Activated naive CD8-positive, alpha-beta T cell treated with anti-CD3 and anti-CD28 coated beads, Interleukin-2, amount 50 U/mL, for 24 hours (primary cell): ENCODE measurements around the gene CISTR.
"Not testable (repeated sequence)": the region's sequence is repeated elsewhere in the genome, so short reads cannot be mapped to it uniquely, and the experiment has no call there.

ENCODE experiments used
- ATAC-seq: fragments of 150-1000 bp; cut with Tn5 transposase; one replicate; pipeline ENCODE4 v1.10.0; 2021
- DNase-seq: peaks from one replicate; pipeline ENCODE4 v3.0.0; 2021
- H3K27ac Mint-ChIP-seq: one replicate; pipeline ENCODE4 v1.8.0; 2021; ENCODE audit warnings: mild to moderate bottlenecking, mixed read lengths
- H3K27me3 Mint-ChIP-seq: one replicate; pipeline ENCODE4 v1.8.0; 2021; ENCODE audit warnings: mixed read lengths
- H3K36me3 Mint-ChIP-seq: one replicate; pipeline ENCODE4 v1.8.0; 2021; ENCODE audit warnings: low read depth, mixed read lengths
- H3K4me1 Mint-ChIP-seq: one replicate; pipeline ENCODE4 v1.8.0; 2021; ENCODE audit warnings: mixed read lengths
- H3K4me3 Mint-ChIP-seq: one replicate; pipeline ENCODE4 v1.8.0; 2021; ENCODE audit warnings: mild to moderate bottlenecking, moderate library complexity, mixed read lengths
- H3K9me3 Mint-ChIP-seq: one replicate; pipeline ENCODE4 v1.8.0; 2021; ENCODE audit warnings: mixed read lengths

Gene CISTR

DNA sequence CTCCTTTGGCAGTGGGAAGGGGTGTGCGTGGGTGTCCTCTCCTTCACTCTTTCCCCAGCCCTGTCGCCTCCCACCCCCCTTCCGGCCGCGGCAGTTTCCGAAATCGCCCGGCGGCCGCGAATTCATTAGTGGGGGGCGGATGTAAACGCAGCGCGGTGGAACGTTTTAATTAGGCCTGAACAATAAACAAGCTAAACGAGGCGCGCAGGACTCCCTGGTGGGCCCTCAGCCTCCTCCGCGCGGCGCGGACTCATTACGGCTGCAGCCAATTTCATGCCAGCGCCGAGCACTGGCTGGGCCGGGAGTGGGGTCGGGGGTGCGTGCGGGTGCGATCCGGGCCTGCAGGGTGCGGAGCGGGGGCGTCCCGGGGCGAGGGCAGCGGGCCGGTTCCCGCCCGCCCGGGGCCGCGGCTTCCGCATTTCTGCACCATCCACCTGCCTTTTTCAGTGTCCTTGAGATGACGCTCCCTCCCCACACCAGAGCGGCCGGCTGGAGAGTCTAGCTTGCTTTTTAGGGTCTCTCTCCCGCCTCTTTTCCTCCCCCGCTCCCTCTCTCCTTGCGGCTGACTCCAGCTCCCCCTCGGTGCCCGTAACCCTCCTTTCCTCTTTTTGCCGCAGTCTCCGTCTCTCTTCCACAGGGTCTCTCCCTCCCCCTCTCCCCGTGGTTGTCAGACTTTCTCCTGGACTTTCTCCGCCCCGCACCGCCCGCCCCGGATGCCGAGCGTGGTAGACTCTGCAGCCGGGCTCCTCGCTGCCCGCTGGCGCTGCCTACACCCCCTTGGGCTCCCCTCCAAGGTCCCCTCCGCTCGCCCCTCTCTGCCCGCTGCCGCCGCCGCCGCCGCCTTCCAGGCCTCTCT is at the start of gene CISTR:
Gene CISTR (minus strand): TSS at position 644 of the 856 bp plus-strand sequence.
- ATAC-seq (no peak), DNase-seq (peak; percentile 44)
- Mint-ChIP-seq H3K36me3 (no peaks in the 10 kb centered on the region), H3K4me3 (no peak within 1 kb of the TSS), H3K4me1 (peaks cover 25% of the 10 kb centered on the region), H3K9me3 (no peaks in the 10 kb centered on the region), H3K27me3 (peaks cover 18% of the 10 kb centered on the region), H3K27ac (no peak within 1 kb of the TSS)

DNA sequence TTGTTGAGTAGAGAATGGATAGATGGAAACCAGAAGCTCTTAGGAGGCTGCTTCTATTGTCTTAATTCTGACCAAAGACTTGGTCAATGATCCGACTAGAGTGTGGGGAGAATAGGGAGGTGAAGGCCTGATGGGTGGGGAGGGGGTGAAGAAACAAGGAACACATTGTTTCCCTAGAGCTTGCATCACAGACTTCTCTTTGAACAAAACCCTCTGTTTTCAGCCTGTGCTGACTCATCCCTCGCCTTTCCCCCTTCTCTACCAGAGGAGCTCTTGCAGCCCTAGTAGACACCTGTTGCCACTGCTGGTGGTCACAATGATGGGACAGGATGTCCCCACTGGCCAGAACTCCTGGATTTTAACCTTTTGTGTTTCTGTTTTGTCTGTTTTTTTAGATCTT is 46.8 kb upstream of the CISTR start:
- no peaks in the 10 kb centered on the region for H3K36me3 Mint-ChIP-seq
- peaks cover 25% of the 10 kb centered on the region for H3K27me3 Mint-ChIP-seq
- no peaks in the 10 kb centered on the region for H3K9me3 Mint-ChIP-seq
- H3K4me1 Mint-ChIP-seq, result no peaks in the 10 kb centered on the region
- DNase-seq (no peak), ATAC-seq (no peak)
- H3K4me3 Mint-ChIP-seq, result no peak overlapping the region
- no peak overlapping the region for H3K27ac Mint-ChIP-seq

DNA sequence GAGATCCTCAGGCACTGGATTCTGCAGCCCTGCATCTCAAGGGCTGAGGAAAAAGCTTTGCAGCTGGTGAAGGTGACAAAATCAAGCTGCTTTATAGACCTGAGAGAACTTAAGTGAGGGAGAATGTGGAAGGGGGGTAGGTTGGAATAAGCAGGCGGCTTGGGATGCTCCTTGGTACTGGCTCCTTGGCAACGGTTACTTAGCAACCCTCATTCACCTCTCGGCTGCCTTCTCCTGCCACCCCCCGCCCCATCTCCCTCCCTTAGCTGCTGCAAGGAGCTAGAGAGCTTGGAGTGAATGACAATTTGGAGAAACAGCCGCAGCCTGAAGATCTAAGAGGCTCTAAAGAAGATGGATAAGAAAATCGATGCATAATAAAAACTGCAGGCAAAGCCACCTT is 44.1 kb upstream of the CISTR start:
- Mint-ChIP-seq H3K4me3 (no peak overlapping the region), H3K4me1 (no peaks in the 10 kb centered on the region), H3K36me3 (no peaks in the 10 kb centered on the region), H3K27ac (no peak overlapping the region), H3K9me3 (no peaks in the 10 kb centered on the region), H3K27me3 (peaks cover 11% of the 10 kb centered on the region)
- no peak for DNase-seq
- ATAC-seq, result no peak

DNA sequence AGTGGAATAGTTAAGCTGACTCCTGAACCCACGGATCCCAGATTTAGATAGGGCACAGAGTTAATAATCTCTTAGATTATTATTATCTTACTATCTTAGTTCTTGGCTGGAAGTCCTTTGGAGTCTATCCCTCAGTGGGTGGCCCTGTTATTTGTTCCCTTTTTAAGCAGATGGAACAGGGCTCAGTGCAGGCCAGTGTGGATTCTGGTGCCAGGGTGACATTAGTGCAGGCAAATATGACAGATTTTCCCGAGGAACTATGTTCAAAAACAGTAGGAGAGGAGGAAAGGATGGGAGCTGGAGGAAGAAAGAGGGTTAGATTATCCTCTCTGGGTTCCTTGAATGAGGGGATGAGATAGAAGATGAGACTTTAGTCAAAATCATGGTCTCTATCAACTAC is 41.4 kb upstream of the CISTR start:
- Mint-ChIP-seq H3K27ac (no peak overlapping the region), H3K36me3 (no peaks in the 10 kb centered on the region), H3K9me3 (no peaks in the 10 kb centered on the region), H3K27me3 (peaks cover 21% of the 10 kb centered on the region), H3K4me1 (no peaks in the 10 kb centered on the region), H3K4me3 (no peak overlapping the region)
- DNase-seq (no peak), ATAC-seq (no peak)

DNA sequence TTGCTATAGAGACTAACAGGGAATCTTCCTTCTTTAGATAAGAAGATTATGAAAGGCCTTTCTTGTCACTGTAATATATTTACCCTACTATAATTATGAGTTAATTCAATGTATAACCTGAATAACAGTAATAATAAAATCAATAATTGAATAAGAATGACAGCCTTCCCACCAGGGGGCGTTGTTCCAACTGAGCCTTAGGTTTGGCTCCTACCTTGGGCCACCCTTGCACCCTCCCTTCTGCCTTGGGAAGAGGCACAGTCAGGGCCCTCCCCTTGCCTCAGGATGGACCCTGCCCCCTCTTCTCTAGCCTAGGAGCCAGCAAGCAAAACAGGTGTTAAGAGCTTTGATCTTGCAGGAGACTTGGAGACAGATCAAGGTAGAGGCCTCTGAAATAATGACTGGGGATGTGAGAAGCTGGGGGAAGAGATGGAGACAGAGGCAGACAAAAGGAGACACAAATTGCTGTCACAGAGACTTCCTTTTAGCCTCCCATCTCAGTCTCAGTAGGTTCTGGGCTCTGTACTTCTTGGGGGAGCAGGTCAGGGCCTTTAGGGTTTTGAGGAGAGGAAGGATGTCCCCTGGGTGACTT is 40.1 kb upstream of the CISTR start:
- DNase-seq (peak; percentile 31), ATAC-seq (no peak)

DNA sequence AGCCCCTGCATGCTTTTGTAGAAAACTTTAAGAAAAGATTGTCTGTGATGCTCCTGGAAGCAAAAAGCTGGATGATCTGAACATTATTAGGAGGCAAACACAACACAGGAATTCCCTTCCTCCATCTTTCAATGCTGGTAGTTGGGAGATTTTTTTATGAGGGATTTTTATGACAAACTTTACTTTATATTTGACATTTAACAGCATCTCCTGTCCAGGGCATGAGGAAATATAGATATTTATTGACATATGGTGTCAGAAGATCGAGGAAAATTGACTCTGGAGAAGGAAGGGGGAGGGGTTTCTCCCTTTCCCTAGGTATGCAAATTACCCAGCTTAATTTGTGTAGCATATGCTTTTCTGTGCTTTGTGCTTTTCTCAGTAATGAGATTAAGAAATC is 37.8 kb upstream of the CISTR start:
- DNase-seq, result no peak
- ATAC-seq, result no peak
- Mint-ChIP-seq H3K4me1 (no peaks in the 10 kb centered on the region), H3K9me3 (no peaks in the 10 kb centered on the region), H3K36me3 (no peaks in the 10 kb centered on the region), H3K4me3 (no peak overlapping the region), H3K27ac (no peak overlapping the region), H3K27me3 (peaks cover 30% of the 10 kb centered on the region)

More for the DNA sequence above, 40.1 kb upstream of the CISTR start:
- Mint-ChIP-seq H3K4me1 (no peaks in the 10 kb centered on the region), H3K27me3 (peaks cover 21% of the 10 kb centered on the region), H3K36me3 (no peaks in the 10 kb centered on the region), H3K27ac (no peak overlapping the region), H3K9me3 (no peaks in the 10 kb centered on the region), H3K4me3 (no peak overlapping the region)

DNA sequence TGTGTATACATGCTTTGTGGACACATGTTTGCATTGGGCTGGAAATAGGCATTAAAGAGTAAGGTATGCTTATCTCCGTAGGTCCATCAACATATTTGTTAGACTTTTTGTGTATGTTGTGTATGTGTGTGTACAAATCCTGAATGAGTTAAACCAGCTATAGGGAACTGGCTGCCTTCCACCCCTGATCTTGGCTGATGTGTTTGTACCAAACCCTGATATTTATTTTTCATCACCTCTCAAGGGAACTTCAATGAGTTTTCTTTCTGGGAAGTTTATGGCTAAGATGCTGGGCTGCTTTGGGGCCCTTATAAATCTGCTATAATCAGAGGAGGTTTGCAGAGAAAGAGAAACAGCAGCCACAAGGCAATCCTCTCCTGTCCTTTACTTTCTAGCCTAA is 37.1 kb upstream of the CISTR start:
- Mint-ChIP-seq H3K4me3 (no peak overlapping the region), H3K4me1 (no peaks in the 10 kb centered on the region), H3K36me3 (no peaks in the 10 kb centered on the region), H3K27ac (no peak overlapping the region), H3K27me3 (peaks cover 30% of the 10 kb centered on the region), H3K9me3 (no peaks in the 10 kb centered on the region)
- DNase-seq (no peak), ATAC-seq (no peak)

DNA sequence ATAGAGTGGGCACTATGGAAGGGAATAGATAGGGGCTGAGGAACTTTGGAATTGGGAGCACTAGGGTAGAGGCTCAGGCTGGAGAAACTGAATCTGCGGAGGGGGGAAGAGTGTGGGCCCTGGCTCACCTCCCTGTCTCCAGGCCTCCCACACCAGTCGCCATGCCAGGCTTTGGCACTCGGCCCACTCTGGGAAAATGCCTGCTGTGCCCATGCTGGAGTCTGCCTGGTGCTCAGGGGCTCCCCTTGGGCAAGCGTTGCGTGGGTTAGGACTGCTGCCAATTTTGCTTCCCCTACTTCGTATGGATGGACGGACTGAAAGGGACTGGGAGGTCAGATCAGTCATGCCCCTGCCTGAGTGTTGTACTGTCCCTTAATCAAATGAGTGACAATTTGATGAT is 34.6 kb upstream of the CISTR start:
- DNase-seq (no peak), ATAC-seq (no peak)
- H3K9me3 Mint-ChIP-seq, result no peaks in the 10 kb centered on the region
- no peaks in the 10 kb centered on the region for H3K36me3 Mint-ChIP-seq
- no peak overlapping the region for H3K27ac Mint-ChIP-seq
- H3K4me1 Mint-ChIP-seq, result no peaks in the 10 kb centered on the region
- no peak overlapping the region for H3K4me3 Mint-ChIP-seq
- peaks cover 44% of the 10 kb centered on the region for H3K27me3 Mint-ChIP-seq

DNA sequence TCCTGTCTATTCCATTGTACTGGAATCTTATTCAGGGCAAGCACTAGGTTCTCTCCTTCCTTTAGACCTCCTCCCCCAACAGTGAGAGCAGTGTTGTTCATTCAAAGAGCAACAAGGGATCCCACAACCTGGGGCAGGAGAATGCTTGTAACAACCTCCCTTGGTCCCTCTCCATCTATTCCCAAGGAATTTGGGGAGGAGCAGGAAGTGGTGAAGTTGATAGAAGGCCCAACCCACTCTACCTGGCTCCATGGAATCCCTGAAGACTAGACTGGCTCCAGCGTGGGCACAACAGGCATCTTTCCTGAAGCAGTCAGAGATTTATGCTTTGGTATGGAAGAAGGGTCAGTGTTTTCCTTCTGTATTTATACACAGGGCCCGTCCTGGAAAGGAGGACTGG is 33.4 kb upstream of the CISTR start:
- H3K36me3 Mint-ChIP-seq, result no peaks in the 10 kb centered on the region
- no peak overlapping the region for H3K4me3 Mint-ChIP-seq
- no peaks in the 10 kb centered on the region for H3K9me3 Mint-ChIP-seq
- ATAC-seq, result no peak
- no peak overlapping the region for H3K27ac Mint-ChIP-seq
- H3K27me3 Mint-ChIP-seq, result peaks cover 52% of the 10 kb centered on the region
- no peak for DNase-seq
- H3K4me1 Mint-ChIP-seq, result no peaks in the 10 kb centered on the region

DNA sequence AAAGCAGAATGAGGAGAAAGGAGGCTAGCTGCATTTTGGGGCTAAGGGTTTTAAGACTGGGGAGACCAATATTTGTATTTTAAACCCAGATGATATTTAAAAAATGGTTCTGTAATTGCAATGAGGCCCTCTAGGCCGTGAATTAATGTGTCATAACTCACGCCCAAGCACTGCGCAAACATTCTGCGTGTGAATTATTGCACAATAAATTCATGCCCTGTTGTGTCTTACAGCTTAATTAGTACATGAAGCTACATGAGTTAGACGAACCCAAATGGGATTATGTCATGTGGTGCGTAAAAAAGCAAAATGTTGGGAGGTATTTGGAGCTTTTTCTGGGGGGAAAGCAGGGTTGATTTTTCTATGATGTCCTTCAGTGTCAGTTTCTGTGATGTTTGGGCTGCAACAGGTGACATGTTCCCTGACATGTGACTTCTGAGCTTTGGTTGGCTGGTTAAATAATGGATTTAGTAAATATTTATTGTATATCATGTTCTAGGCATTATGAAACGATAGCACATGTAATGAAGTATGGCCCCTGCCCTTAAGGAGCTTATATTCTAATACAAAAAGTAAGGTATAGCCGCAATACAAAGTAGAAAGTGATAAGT is 30.4 kb upstream of the CISTR start:
- Mint-ChIP-seq H3K4me3 (no peak overlapping the region), H3K9me3 (no peaks in the 10 kb centered on the region), H3K27me3 (peaks cover 38% of the 10 kb centered on the region), H3K4me1 (no peaks in the 10 kb centered on the region), H3K27ac (no peak overlapping the region), H3K36me3 (no peaks in the 10 kb centered on the region)
- ATAC-seq (no peak), DNase-seq (no peak)

DNA sequence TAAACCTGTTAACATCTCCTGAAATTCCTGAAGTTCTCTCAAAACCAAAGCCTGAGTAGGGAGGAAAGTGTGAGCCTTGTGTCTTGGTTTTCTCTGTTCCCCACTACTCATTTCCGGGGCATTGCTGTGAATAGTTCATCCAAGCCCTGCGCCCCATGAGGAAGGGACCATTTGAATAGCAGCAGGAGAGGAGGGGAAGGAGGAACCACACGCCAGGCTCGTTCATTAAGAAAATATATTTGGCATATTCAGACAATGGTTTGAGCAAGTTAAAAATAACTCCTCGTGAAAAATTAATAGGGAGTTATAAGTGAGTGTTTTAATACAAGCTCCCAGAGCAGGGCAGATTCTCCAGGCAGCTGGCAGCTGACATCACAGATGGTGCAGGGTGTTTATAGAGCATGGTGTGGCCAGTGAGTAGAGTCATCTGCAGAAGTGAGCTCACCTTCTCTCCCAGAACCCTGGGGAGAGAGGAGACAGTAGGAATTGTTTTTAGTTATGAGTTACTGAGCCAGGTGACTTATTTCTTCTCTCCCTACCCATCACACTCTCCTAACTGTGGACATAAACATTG is 29.5 kb upstream of the CISTR start:
- DNase-seq, result no peak
- ATAC-seq, result no peak
- Mint-ChIP-seq H3K4me3 (no peak overlapping the region), H3K36me3 (no peaks in the 10 kb centered on the region), H3K27me3 (peaks cover 34% of the 10 kb centered on the region), H3K27ac (no peak overlapping the region), H3K9me3 (no peaks in the 10 kb centered on the region), H3K4me1 (no peaks in the 10 kb centered on the region)

DNA sequence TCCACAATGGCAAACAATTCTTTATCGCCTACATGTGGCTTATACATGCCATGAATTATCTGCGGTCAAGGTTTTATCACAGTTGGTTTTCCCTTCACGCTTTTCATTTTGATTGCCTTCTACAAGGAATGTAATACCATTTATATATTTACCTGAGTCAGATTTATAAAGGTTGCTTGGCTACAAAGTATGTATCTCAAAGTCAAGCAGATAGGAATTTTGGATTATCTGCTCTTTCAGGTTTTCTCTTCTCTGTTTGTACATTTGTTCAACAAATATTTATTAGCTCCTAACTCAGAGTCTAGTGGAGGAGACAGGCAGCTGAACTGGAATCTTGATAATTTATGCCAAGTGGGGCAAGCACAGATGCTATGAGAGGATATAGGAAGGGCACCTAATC is 28.5 kb upstream of the CISTR start:
- Mint-ChIP-seq H3K27ac (no peak overlapping the region), H3K9me3 (no peaks in the 10 kb centered on the region), H3K27me3 (peaks cover 30% of the 10 kb centered on the region), H3K4me3 (no peak overlapping the region), H3K36me3 (no peaks in the 10 kb centered on the region), H3K4me1 (no peaks in the 10 kb centered on the region)
- DNase-seq, result no peak
- ATAC-seq, result no peak

DNA sequence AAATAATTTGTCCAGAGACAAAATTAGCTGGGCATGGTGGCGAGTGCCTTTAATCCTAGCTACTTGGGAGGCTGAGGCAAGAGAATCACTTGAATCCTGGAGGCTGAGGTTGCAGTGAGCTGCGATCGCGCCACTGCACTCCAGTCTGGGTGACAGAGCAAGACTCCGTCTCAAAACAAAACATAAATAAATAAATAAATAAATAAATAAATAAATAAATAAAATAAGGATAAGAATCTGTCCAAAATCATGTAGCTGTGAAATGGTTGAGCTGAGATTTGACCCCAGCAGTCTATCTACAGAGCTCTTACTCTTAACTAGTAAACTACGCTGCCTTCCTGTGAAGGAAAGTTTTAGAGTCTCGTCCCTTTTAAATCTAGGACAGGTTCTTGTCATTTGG is 27.9 kb upstream of the CISTR start:
- not testable (repeated sequence) for DNase-seq, ATAC-seq, H3K36me3 Mint-ChIP-seq, H3K9me3 Mint-ChIP-seq, H3K4me3 Mint-ChIP-seq, H3K4me1 Mint-ChIP-seq, H3K27ac Mint-ChIP-seq
- H3K27me3 Mint-ChIP-seq, result peaks cover 30% of the 10 kb centered on the region

DNA sequence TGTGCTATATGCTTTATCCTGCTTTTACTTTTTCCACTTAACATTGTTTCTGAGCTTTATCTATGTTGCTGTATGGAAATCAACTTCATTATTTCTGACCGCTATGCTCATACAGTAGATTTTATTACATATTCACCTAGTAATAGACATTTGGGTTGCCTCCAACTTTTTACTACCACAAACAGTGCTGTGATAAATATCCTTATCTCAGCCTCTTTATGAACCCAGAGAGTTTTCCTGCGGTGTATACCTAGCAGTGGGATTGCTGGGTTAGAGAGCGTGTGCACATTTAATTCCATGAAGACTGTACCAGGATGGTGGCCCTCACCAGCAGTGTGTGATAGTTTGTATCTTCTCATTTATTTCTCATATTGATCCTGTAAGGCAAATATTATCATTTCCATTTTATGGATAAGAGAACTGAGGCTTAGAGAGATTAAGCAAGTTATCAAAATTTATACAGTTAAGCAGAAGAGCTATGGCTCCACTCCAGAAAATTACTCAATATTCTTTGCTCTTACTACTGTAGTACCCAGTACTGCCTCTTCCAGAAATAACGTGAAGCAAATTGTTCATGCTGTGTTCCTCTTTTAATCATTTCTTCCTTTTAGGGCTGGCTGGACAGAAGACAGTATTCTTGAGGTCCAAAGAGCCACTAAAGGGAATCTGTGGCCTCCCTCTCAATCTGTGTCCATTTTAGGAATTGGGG is 26.3 kb upstream of the CISTR start:
- H3K27me3 Mint-ChIP-seq, result peaks cover 32% of the 10 kb centered on the region
- no peak for DNase-seq
- no peaks in the 10 kb centered on the region for H3K4me1 Mint-ChIP-seq
- no peak overlapping the region for H3K4me3 Mint-ChIP-seq
- no peak overlapping the region for H3K27ac Mint-ChIP-seq
- H3K9me3 Mint-ChIP-seq, result no peaks in the 10 kb centered on the region
- no peaks in the 10 kb centered on the region for H3K36me3 Mint-ChIP-seq
- ATAC-seq, result no peak
